ENCODE measurements around the gene GSTA3.
"Not testable (repeated sequence)": the region's sequence is repeated elsewhere in the genome, so short reads cannot be mapped to it uniquely, and the experiment has no call there.

GSTA3 gene

DNA sequence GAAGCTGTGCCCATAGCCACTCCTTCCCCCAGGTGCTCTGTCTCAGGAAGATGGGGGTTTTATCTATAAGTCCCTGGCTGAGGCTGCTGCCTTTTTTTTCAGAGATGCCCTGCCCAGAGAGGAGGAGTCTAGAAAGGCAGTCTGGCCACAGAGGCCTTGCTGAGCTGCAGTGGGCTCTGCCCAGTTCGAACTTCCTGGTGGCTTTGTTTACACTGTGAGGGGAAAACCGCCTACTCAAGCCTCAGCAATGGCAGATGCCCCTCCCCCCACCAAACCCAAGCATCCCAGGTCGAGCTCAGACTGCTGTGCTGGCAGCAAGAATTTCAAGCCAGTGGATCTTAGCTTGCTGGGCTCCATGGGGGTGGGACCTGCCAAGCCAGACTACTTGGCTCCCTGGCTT is 53.4 kb downstream of the GSTA3 start:
- DNase-seq, result not testable (repeated sequence)

DNA sequence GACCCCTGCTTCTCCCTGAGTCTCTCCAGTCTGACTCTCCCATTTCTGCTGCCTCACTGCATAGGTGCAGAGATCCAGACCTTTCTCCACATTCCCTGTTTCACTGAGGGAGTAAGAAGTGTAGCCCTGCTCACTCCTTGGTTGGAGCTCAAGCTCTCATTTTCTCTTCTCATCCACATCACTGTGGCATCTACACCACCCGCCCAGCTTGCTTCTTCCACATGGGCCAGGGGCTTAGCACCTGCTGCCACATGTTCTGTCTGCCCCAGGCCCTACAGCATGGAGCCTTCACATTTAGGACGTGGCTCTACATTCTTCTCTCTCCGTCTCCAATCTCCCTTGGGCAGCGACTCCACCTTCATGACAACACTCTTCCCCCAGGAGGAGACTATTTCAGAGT is 60.4 kb downstream of the GSTA3 start:
- DNase-seq, result no peak

Data from OCI-M1 (cell line).